GM12873 (cell line): ENCODE results near the gene HDAC9.

ENCODE experiments used
- TF ChIP-seq, protein P1 (sequence below): IDR thresholded peaks from 2 replicates; pipeline ENCODE4 v1.5.1; 2012; ENCODE audit warnings: low read depth, mild to moderate bottlenecking, moderate library complexity, low read length, control low read depth; ENCODE audit not compliant: insufficient read depth; ENCODE audit errors: missing control alignments

The HDAC9 gene

DNA sequence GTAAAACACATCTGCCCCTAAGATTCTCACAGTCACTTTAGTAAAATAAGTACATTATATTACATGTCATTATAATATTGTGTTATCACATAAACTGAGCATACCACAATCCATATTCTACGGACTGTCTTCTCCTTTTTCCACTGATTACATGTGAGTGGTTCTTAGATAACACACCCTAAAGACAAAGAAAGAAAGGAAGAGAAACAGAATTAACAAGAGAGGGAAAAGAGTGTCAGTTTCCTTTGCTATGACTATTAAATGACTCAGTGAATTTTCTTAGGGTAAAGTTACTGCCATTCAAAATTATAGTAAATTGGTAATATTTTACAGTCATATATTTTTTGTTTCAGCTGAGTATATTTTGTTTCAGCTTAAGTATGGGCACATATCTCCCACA is 353.6 kb downstream of the HDAC9 start:
- TF ChIP-seq, protein P1, sequence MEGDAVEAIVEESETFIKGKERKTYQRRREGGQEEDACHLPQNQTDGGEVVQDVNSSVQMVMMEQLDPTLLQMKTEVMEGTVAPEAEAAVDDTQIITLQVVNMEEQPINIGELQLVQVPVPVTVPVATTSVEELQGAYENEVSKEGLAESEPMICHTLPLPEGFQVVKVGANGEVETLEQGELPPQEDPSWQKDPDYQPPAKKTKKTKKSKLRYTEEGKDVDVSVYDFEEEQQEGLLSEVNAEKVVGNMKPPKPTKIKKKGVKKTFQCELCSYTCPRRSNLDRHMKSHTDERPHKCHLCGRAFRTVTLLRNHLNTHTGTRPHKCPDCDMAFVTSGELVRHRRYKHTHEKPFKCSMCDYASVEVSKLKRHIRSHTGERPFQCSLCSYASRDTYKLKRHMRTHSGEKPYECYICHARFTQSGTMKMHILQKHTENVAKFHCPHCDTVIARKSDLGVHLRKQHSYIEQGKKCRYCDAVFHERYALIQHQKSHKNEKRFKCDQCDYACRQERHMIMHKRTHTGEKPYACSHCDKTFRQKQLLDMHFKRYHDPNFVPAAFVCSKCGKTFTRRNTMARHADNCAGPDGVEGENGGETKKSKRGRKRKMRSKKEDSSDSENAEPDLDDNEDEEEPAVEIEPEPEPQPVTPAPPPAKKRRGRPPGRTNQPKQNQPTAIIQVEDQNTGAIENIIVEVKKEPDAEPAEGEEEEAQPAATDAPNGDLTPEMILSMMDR, result no peak

DNA sequence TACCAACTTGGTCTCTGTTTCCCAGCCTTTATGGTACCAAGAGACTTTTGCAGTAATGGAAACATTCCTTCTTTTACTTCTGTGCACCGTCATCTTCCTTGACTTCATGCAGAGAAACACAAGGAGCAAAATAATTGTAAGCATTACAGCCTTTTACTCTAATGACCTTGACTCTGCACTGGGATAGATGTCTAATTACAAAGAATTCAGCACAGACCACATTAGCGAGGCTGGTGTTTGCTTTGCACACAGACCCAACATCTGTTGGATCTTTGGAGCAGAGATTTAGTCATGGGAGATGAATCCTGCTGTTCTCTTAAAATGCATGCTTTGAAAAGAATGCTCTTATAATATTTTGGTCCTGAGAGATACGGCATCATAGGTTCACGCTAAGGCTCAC is 360.2 kb downstream of the HDAC9 start:
- TF ChIP-seq, protein P1, result no peak

- TF ChIP-seq, protein P1, result no peak
Observed at GRCh38 chr7:18858232-18858631, 362.7 kb downstream of the HDAC9 start.

DNA sequence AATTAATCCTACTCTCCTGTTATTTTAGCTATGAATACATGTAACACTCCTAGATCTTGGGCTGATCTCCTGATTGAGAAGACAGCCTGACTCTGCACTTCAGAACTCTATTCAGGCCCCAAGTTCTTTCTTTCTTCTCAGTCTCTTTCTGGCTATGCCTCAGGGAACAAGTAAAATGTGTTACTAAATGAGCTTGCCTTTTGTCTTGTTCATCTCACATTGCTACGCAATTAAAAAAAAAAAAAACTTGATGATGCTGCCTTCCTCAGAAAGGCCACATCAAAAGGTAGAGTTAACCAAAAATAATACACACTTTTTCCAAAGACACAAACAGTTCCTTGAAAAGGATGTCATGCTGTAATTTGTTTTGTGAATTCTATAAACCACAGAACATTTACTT is 363.8 kb downstream of the HDAC9 start:
- TF ChIP-seq, protein P1, result no peak

DNA sequence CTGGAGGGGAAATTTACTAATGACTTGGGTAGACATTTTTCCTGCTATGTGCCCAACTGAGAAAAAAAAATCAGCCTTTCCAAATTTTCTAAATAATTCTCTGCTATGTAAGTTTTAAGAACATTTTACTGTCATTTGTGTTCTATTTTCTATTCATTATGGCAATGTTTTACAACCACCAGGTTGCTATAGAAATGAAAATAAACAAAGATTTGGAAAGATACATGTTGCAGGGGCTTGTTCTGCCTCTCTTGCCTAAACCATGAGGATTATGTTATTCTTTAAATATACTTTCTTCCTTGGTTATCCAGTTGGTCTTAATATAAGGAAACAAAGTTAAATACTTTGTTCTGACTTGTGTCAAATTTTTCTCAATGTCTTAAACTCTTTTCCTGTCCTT is 364.7 kb downstream of the HDAC9 start:
- TF ChIP-seq, protein P1, result no peak

DNA sequence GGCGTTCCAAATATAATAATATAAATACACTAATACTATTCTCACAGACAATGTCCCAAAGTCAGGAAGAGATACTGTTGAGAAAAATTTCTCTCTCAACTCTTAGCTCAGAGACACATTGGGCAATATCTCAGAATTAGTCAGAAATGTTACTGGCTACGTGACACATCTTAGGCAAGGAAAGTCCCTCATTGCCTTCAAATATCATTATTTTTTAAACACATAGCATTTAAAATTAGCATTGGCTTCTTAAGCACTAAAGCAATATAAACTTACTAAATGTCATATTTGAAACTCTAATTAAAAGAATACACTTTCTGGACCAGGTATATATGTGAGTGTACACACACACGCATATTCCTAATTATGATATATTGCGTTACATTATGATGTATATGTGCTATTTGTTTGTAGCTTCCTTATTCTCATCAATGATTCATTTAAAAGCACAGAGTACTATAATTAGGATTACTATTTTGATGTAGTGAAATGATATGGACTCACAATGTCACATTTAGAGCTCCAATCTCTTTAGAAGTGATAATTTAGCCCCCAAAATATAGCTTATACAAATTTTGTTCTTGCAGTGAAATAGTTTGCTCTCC is 366.1 kb downstream of the HDAC9 start:
- TF ChIP-seq, protein P1, result no peak

- TF ChIP-seq, protein P1, result no peak
Observed at GRCh38 chr7:18864967-18865366, 369.4 kb downstream of the HDAC9 start.
